GM18868 (cell line): ENCODE measurements around the gene NRXN3.

Experiments
- ATAC-seq: cut with Tn5 transposase; IDR thresholded peaks from one replicate; pipeline ENCODE4 v1.9.1; 2021; ENCODE audit warnings: mild to moderate bottlenecking, moderate library complexity; ENCODE audit not compliant: unreplicated experiment

Gene NRXN3

DNA sequence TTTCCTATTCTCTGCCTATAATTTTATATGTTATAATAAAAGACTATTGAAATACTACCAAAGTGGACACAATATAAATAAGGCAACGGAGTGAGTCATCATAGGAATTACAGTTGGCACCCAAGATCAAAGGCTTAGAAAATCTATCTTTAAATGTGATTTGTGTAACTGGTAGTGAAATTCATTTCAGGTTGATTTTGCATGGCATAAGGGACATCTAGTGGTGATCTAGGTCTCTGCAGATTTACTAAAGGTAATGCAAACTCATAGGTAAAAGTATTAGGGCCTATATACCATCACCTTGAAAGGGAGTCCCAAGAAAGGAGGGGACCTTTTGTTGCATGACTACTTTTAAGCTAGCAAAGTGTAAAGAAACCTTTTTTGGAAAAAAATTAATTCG, 527.2 kb downstream of the NRXN3 start:
- ATAC-seq = peak; percentile 73

DNA sequence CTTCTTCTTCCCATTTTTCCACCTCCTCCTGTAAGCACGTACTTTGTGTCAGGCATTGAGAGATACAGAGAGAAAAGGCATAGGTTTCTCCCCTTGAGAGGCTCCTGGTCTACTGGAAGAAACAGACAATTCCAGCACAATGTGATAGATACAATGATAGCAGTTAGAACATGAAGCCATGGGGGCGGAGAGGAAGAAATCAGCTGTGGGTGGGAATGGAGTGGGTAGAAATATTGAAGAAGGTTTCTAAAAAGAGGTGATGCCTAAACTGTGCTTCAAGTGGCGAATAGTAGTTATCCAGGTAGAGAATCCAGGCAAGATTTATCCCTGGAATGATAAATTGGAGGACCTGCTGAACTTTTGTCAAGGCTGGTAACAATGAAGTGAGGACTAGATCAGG, 528.8 kb downstream of the NRXN3 start:
- no peak for ATAC-seq

DNA sequence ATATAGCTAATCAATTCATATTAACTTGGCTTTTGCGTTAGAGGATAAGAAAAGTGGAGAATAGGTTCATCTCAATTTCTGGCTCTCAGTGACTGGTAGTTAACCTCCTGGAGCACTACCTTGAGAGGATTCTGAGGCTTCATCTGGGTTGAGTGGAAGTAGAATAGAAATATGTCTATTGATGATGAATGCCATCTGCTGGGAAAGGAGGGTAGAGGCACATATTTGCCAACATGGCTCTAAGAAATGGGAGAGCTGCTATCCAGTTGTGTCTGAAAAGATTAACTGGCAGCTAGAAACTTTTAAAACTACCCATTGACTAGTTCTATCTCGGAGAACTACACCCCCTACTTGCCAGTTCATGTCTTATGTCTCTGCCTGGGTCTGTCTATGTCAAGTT, 530.1 kb downstream of the NRXN3 start:
- ATAC-seq = no peak

DNA sequence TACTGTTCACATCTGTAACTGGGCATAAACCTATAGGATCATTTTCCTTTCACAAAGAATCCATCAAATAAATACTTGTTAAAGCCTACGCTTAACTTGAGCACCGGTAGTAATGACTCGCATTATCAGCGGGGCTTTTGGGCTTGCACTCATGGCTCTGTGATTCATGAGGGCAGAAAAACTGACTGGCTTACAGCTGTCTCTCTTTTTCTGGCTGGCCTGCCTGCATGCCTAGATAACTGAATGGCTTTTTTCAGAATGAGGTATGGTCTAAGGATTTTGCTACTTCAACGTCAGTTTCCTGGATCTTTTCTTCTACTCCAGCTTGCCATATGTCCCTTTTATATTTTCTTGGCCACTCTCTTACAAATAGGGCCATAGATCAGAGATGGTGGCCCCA, 531.1 kb downstream of the NRXN3 start:
- ATAC-seq = no peak

DNA sequence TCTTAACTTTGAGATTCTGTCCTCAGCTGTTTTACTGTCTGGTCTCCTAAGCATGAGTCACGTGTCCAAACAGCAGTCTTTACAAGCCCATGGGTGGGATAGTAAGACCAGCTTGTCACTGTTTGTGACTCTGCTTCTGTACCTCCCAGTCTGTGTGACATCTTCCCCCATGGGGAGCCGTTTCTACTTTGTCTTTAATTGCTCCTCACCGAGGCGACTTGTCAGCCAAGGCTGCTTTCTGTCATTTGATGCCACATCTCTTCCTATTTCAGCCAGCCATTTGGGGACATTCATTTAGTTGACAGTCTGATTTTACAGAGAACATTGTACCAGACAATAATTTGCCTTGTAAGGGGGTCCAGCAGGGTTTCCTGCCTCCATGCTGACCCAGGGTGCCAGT, 534.8 kb downstream of the NRXN3 start:
- ATAC-seq = no peak

DNA sequence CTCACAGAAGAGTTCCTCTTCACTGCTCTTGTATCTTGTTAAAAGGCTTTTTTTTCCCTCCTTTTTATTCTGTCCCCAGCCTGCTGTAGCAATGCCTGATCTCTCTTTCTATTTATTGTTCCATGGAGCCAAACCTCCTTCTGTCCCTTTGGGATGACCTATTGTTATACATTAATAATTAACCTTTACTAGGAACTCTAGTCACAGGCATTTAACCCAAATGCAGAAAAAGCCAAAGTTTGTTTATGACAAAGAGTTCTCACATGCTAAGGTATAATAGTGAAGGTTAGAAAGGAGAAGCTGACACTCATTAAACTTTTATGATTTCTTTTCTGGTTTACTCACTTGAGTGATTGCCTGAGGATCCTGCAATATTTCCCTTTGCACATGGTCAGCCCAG, 535.8 kb downstream of the NRXN3 start:
- no peak for ATAC-seq

DNA sequence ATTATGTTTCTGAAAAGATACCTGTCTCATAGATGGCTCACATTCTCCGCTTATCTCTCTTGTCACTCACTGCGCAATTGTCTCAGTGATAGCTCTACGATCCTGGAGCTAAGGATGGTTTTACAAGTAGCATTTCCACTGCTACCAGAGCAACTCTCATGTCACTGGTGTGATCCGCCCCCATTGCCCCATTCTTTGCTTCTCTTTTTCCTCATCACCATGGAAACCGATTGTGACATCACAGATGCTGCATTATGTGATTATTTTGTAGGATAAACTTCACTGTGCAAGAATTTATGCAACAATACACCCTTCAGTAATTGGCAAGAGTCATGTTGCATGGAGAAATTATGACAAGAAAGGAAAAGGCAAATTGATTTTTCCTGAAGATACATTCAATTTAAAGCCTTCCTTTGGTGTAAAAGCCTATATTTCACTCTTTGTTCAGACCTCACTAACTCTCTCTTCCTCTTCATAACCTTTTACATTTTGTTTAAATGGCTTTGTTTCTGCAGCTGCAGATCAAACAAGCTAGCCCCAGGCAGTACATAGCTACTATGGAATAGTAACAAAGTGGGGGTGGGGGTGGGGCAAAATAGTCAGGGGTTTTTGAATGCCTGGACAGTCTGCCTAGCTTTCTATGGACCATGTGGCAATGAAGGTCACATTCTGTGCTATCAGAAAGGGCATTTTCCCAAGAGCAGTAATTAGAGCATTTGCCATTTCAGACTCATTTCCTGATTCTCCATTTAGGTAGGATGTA, 539.8 kb downstream of the NRXN3 start:
- ATAC-seq = no peak

DNA sequence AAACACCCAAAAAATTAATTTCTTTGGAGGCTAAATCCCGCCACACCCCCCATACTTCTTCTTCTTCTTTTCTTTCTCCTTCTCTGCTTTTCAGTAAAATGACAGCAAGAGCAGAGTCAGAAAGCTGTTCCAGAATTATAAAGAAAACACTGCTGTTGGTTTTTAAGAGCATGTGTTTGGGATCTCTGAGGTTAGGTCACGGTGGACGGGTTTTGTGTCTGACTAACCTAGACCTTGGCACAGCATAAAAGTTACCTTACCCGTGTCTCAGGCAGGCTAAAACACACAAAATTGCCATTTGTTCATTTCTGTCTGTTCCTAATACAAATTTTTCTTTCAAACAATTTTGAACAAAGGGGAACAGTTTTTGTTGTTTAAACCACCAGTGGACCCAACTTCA, 540.8 kb downstream of the NRXN3 start:
- no peak for ATAC-seq

DNA sequence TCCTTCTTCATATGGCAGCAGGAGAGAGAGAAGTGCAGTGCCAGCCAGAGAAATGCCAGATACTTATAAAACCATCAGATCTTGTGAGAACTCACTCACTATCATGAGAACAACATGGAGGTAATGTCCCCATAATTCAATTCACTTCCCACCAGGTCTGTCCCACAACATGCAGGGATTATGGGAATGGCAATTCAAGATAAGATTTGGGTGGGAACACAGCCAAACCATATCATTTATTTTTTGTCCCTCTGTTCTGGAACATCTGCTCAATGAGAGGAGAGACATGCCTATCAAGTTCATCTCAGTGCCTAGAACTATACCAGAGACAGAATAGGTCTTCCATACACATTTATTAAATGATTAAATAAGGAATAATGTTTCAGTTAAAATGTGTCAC, 543.5 kb downstream of the NRXN3 start:
- ATAC-seq = no peak

DNA sequence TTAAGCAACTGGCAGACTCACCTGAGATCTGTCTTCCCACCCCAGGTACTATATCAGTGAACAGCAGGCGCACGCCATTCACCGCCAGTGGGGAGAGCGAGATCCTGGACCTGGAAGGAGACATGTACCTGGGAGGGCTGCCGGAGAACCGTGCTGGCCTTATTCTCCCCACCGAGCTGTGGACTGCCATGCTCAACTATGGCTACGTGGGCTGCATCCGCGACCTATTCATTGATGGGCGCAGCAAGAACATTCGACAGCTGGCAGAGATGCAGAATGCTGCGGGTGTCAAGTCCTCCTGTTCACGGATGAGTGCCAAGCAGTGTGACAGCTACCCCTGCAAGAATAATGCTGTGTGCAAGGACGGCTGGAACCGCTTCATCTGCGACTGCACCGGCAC, 544.5 kb downstream of the NRXN3 start:
- no peak for ATAC-seq

DNA sequence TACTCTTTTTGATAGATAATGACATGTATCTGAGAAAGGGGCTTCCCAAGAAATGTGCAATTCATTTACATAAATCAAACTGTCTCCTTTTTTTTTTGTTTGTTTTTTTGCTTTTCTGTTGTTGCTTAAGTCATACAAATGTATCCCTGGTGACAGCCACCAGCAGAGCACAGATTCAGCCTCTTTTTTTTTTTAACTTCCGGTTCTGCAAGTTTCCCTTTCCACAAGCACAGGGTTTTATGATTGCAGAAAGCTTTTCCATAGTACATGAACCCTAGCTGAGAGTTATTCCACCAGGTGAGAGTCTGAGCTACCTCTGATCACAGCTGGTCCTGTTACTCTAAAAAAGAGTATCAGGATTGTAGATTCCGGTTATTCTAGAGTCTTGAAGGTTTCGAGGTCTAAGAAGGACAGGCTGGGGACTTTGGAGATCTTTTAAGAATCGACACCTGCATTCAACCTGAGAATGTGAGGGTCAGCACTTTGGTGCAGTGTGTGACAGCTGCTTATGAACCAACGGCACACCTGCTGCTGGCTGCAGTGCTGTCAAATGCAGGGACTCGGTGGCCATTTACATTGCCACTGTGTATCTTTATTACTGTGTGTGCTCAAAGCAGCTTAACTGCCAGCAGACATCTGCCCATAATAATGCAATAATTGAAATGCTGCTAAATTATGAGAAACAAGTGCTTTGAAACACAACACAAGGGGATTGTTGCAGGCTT, 551.7 kb downstream of the NRXN3 start:
- ATAC-seq = peak; percentile 51

DNA sequence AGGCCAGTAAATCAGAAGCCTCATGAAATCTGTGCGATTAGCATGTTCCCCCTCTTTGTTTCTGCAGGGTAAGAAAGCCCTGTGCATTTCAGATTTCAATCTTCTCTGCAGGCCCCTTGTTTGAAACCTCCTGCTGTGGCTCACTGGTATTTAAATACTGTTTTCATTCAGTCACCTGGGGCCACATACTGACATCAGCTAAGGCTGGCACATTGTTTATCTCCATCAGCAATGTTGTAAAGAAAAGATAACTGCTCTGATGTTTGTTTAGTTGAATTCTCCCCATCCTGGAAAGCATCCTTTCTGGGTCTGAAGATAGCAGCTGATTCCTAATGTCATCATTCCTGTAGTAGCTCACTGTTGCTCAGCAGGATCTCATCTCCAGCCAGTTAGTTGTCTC, 554.9 kb downstream of the NRXN3 start:
- ATAC-seq = no peak

DNA sequence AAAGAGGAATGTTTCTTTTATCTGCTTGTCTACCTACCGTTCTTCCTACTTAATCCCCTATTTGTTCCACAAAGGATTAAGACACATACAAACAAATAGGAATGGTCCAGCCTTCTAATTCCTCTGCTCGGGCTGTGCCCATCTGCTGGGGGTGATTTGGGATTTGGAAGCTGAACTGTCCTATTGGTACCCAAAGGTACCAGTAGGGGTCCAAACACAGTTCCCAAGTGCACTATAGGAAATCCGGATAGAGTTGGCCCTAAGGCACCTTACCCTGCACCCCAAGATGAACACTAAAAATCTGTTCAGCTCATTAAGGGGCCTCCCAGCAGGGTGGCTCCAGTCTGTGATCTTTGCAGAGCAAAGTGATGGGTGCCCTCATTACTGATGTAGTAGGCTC, 566.9 kb downstream of the NRXN3 start:
- ATAC-seq = no peak

DNA sequence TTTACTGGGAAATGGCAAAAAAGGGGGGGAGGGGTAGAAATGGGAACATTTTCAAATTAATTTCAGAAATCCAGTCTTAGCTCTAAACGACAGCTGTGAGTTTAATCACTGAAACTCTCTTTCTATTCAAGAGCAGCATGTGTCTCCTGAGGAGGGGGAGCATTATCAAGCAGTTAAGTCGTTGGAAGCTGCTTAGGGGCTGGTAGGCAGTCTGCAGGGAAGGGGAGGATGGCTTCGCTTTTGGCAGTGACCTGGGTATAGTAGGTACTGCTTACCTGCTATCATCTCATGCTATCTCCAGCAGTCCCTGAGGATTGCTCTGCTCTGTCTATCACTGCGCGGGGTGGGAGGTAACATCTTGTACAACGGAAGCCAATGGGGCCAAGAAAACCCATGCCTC, 567.4 kb downstream of the NRXN3 start:
- ATAC-seq = no peak

DNA sequence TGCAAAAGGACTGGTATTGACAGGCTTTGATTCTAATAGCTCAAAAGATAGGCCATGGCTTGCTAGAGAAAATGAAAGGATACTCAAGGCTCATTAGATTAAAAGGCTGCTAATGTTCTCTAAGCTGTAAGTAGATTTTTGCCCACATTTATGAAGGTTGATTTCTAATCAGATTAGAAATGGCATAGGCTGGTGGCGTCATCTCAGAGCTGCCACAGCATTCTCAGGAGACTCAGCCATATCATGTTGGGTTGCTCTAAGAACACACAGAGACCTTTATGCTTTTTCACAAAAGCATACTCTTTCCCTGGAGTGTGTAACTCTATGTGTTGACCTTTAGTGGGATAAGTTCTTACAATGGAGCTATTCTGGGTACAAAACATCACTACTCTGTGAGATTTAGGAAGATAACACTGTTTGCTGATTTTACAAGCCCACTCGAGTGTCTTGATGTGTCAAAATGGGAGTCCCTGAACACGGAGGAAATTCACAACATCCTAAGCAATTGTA, 576.0 kb downstream of the NRXN3 start:
- ATAC-seq = no peak

DNA sequence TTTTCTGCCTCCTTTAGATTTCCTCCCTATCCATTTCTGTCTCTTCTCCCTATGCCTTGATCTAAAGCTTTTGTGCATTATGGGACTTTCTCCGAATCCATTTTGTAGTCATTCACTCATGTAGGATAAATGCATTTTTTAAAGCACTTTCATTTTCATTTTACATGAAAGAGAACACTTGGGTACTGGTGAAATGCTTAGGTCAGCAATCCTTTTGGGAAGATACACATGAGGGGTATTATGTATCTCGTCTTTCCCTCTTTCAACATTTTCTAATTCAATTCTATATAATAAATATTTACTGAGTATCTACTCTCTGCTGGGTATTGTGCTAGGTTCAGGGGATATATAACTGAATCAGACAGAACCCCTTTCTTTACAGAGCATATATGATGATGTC, 577.6 kb downstream of the NRXN3 start:
- ATAC-seq = no peak

DNA sequence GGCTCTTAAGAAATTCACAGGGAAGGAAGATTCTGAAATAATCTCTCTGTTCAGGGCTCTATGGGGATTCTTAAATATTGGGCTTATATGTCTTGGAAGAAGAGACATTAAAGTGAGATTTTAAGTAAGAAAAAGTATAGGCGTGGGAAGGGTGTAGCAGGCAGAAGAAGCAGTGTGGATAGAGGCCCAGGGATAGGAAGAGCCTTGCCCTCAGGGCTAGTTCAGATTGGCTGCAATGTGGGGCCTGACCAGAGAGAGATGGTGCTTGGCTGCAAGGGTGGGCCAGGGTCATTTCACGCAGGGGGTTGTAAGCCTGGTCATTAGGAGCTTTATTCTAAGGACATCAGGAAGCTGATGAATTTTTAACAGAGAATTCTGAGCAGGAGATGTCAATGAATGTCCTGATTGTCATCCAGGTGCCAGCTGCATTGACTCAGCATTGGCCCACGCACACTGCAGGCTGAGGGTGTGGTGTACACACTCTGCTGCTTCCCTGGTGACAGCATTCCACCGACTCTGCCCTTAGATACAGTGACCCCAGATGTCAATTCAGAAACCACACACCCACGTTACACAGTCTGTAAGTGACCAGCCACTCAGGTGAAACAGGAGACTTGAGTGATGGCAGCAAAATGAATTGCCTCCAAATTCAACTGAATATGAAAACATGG, 582.5 kb downstream of the NRXN3 start:
- peak; percentile 47 for ATAC-seq

DNA sequence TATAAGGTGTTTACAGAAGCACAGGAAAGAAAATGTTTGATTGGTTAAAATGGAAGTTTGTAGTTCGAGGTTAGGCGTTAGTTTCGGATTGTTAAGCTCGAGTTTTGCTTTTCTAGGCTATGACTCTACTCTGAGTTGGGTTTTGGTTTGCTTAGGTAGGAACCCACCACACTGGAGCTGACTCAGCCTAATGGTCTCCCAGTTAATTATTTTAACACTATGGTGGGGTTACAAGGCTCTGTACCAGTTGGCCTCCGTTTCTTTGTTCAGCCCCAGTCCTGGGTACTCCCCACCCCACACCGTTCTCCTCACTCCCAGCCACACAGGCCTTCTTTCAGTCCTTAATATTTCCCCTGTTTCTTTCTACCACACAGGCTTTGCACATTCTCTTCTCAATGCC, 583.9 kb downstream of the NRXN3 start:
- no peak for ATAC-seq

DNA sequence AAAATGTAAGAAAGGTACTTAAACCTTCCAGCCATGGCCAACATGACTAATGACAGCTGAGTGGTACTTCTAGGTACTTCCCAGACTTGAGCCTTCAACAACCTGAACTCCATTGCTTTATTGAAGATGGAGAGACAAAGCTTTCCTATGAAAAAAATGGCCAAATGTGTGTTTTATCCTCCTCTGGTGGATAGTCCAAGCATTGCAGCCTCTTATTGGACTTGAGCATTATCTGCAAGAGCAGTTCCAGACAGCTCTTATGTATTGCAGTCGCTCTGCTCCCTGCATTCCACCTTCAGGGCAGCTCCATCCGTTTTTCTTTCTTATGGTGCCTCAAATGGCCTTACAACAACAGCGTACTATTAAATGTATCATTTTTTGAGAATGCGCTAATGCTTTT, 588.2 kb downstream of the NRXN3 start:
- ATAC-seq = peak; percentile 63

DNA sequence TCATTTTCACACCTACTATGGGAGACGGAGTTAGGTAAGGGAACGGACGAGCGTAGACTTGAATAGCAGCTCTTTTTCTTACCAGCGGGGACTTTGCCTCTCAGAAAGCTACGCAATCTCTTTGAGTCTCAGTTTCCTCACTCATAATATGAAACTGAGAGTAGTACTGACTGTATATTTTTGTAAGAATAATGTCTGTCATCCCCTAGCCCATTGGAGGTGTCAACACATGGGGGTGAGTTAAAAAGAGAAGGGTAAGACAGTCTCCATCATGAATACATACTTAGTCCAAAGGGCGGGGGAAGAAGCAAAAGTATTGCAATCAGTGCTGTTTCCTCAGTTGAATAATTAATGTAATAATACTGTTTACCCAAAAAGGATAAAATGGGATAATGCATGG, 592.2 kb downstream of the NRXN3 start:
- no peak for ATAC-seq

DNA sequence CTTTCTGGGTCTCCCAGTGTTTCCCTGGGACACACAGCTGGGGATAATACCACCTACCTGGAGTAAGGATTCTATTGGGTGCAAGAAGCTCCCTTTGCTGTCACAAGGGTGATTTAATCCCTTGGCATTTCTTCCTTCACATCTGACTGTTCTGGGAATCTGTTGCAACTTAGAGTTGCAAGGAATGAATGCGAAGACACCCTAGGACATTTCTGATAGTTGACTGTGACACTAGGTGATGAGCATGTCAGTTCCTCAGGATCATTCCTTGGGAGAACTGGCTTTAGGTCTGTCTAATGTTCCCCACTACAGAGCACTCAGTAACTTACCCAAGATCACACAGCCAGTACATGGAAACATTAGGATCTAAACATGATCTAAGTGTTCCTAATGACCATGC, 593.6 kb downstream of the NRXN3 start:
- no peak for ATAC-seq

DNA sequence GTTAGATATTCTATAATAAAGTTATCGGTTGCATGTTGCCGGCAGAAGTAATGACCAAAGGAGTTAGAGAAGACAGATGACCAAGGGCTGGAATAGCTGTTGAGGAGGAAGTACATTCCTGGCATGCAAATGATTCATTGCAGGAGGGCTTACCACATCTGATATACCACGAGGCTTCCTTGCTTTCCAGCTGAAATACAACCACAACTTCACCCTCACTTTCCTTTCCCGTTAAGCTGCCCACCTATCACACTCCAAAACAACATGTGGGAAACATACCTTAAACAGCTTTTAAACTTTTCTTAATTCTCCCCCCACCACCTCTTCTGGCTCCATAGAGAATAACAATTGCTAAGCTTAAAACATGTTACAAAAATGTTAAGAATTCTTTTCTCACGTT, 594.1 kb downstream of the NRXN3 start:
- no peak for ATAC-seq
